K562 (cell line): ENCODE measurements around the gene POP7. TPM values are rescaled to one million over a fixed set of nuclear protein-coding genes. Genes with fewer than 3 reads are reported as not detected.

Source experiments
- CHD1 ChIP-seq: fragments of 200-600 bp; sonication (generic); IDR thresholded peaks from one replicate; pipeline ENCODE4 v1.6.1; 2012; ENCODE audit warnings: mild to moderate bottlenecking, moderate library complexity, low read length, inconsistent platforms
- EGR1 ChIP-seq: fragments of 450-650 bp; conservative IDR thresholded peaks from 2 replicates; pipeline ENCODE4 v1.6.1; 2017; ENCODE audit warnings: mild to moderate bottlenecking
- GABPB2 ChIP-seq: fragments of 250-450 bp; sonication (Bioruptor Pico); conservative IDR thresholded peaks from 2 replicates; pipeline ENCODE4 v1.5.1; 2021; ENCODE audit warnings: mild to moderate bottlenecking
- JUN ChIP-seq, 2 experiments: sonication (generic) in 1 of 2; formaldehyde crosslinking in 1 of 2; IDR thresholded peaks; 2 replicates each; pipeline versions ENCODE4 v1.6.1 to v1.8.0; 2012 to 2022; ENCODE audit warnings: borderline replicate concordance in 2 of 2, mild to moderate bottlenecking in 2 of 2, improper control_type of control experiment in 1 of 2, low read depth in 1 of 2, low read length in 1 of 2, missing genetic modification reagents in 1 of 2
- MAFF ChIP-seq: IDR thresholded peaks from 2 replicates; pipeline ENCODE4 v1.6.1; 2012; ENCODE audit warnings: low read length, improper control_type of control experiment
- MITF ChIP-seq: IDR thresholded peaks from 2 replicates; pipeline ENCODE4 v1.6.1; 2014; ENCODE audit warnings: antibody characterized with exemption
- PBX2 ChIP-seq, 2 experiments: IDR thresholded peaks in 1 of 2; conservative IDR thresholded peaks in 1 of 2; 2 replicates each; pipeline ENCODE4 v1.6.1; 2016; ENCODE audit warnings: low read depth in 2 of 2, mild to moderate bottlenecking in 1 of 2, missing compliant biosample characterization in 1 of 2, missing genetic modification characterization in 1 of 2, moderate library complexity in 1 of 2
- SAP30 ChIP-seq: fragments of 200-600 bp; sonication (generic); IDR thresholded peaks from 2 replicates; pipeline ENCODE4 v1.6.1; 2012; ENCODE audit warnings: borderline replicate concordance, low read depth, mild to moderate bottlenecking, moderate library complexity, low read length, control low read depth, inconsistent platforms; ENCODE audit not compliant: insufficient read depth, poor library complexity, severe bottlenecking
- SFPQ ChIP-seq: fragments of 200-400 bp; formaldehyde crosslinking; IDR thresholded peaks from 2 replicates; pipeline ENCODE4 v1.6.1; 2017; ENCODE audit warnings: mild to moderate bottlenecking, low read depth, low read length, moderate library complexity
- WHSC1 ChIP-seq: IDR thresholded peaks from one replicate; pipeline ENCODE4 v1.6.1; 2012; ENCODE audit warnings: low read length, control low read depth, inconsistent platforms
- ZBTB7A ChIP-seq: IDR thresholded peaks from 2 replicates; pipeline ENCODE4 v1.6.1; 2011; ENCODE audit warnings: low read depth, mild to moderate bottlenecking, low read length, moderate library complexity, borderline replicate concordance; ENCODE audit not compliant: control insufficient read depth
- ZFX ChIP-seq: sonication (generic); formaldehyde crosslinking; IDR thresholded peaks from 2 replicates; pipeline ENCODE4 v1.8.0; 2022; ENCODE audit warnings: mild to moderate bottlenecking, missing genetic modification reagents, moderate library complexity
- ZNF592 ChIP-seq: fragments of 450-650 bp; IDR thresholded peaks from 2 replicates; pipeline ENCODE4 v1.6.1; 2017; ENCODE audit warnings: antibody characterized with exemption, mild to moderate bottlenecking
- ZNF695 ChIP-seq: fragments of 450-650 bp; formaldehyde crosslinking; IDR thresholded peaks from 2 replicates; pipeline ENCODE4 v1.4.0; 2020; ENCODE audit warnings: mild to moderate bottlenecking, moderate library complexity
- ZNF696 ChIP-seq: fragments of 250-450 bp; sonication (Bioruptor Pico); conservative IDR thresholded peaks from 2 replicates; pipeline ENCODE4 v1.4.0; 2020; ENCODE audit warnings: mild to moderate bottlenecking, moderate library complexity
- polyA plus RNA-seq, 8 experiments: library from polyadenylated mRNA; depleted of rRNA in 4 of 8; stranded (reverse) in 5 of 8; unstranded in 3 of 8; fragments of >200 nt; fragmentation: Nextera tagmentation in 2 of 8; fragmentation: Illumina TruSeq in 1 of 8; extraction: Ambion mirVana in 2 of 8; extraction: Trizol in 1 of 8; gene quantifications; 2 replicates each; pipeline versions ENCODE4 v1.2.1 to v1.2.3, GENCODE V29; 2011 to 2014; ENCODE audit warnings: inconsistent platforms in 1 of 8, missing spikeins in 1 of 8
- total RNA-seq, 7 experiments: library from RNA; depleted of rRNA in 6 of 7; stranded (reverse); fragments of >200 nt in 6 of 7; fragmentation: Illumina TruSeq in 2 of 7; extraction: Trizol in 2 of 7; gene quantifications; 2 replicates each; pipeline versions ENCODE4 v1.2.1 to v1.2.3, GENCODE V29; 2011 to 2021; ENCODE audit warnings: low replicate concordance in 1 of 7

POP7 gene
- total and polyA plus RNA-seq, 9 of the 15 experiments (the other 6 are each of a cell fraction or from before 2014, with no cell fraction given): 11.5 to 163 (median 68.9) TPM

GRCh38 chr7:100693312-100694097 is 12.4 kb upstream of the POP7 start (continued):
- TF ChIP-seq PBX2 (CRISPR knock-in tag; IDR thresholded peaks at IDR 0.05; ENCODE audit: low read depth): no peak
- TF ChIP-seq PBX2 (tag; conservative IDR thresholded peaks at IDR 0.05; ENCODE audit: low read depth): no peak
- no peak for TF ChIP-seq MITF
- no peak for TF ChIP-seq MAFF
- 0 out of 2 replicates have a peak, but pooled peaks have one; percentile 14 for TF ChIP-seq ZNF592
- no peak for TF ChIP-seq GABPB2 (CRISPR knock-in tag)
- peak; percentile 42; the same call in 1 of the 2 replicates for TF ChIP-seq ZFX (CRISPR knock-in tag)
- TF ChIP-seq CHD1: peak; percentile 93
- no peak for TF ChIP-seq ZNF695 (CRISPR knock-in tag)
- no peak for TF ChIP-seq JUN (IDR thresholded peaks at IDR 0.05; ENCODE audit: borderline replicate concordance, low read depth, low read length)
- TF ChIP-seq JUN (CRISPR knock-in tag; IDR thresholded peaks at IDR 0.05; ENCODE audit: borderline replicate concordance): no peak
- TF ChIP-seq SFPQ: no peak
- peak; percentile 67 for TF ChIP-seq EGR1
- peak; percentile 40 for TF ChIP-seq SAP30
- TF ChIP-seq ZNF696 (CRISPR knock-in tag): no peak
- TF ChIP-seq ZBTB7A: peak; percentile 81
- no peak for TF ChIP-seq WHSC1
